22Rv1 (cell line): Measurements from ENCODE around the gene SCYL2.

ENCODE experiments used
- ZFX ChIP-seq: fragments of 450-650 bp; IDR thresholded peaks from 2 replicates; pipeline ENCODE4 v1.6.1; 2017; ENCODE audit warnings: antibody characterized with exemption, borderline replicate concordance
- TF ChIP-seq, protein P1 (sequence below): fragments of 450-650 bp; IDR thresholded peaks from 2 replicates; pipeline ENCODE4 v1.5.1; 2017; ENCODE audit warnings: mild to moderate bottlenecking

DNA sequence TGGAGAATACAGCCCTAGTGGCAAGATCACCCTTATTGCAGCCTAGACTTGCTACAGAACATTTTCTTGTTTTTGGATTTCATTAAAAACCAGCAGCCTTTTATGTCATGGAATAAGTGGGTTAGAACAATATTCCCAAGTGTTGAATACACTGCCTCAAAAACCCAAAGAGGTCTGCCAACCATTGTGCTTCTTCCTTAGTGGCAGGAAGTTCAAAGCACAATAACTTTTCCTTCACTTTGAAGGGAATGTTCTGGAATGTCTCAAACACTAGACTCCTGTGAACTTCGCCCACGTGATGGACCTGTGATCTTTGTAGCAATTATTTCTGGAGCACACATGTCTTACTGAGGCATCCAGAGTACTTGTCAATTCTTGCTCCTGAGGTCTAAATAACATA lies 98.4 kb downstream of the SCYL2 start:
- TF ChIP-seq, protein P1, sequence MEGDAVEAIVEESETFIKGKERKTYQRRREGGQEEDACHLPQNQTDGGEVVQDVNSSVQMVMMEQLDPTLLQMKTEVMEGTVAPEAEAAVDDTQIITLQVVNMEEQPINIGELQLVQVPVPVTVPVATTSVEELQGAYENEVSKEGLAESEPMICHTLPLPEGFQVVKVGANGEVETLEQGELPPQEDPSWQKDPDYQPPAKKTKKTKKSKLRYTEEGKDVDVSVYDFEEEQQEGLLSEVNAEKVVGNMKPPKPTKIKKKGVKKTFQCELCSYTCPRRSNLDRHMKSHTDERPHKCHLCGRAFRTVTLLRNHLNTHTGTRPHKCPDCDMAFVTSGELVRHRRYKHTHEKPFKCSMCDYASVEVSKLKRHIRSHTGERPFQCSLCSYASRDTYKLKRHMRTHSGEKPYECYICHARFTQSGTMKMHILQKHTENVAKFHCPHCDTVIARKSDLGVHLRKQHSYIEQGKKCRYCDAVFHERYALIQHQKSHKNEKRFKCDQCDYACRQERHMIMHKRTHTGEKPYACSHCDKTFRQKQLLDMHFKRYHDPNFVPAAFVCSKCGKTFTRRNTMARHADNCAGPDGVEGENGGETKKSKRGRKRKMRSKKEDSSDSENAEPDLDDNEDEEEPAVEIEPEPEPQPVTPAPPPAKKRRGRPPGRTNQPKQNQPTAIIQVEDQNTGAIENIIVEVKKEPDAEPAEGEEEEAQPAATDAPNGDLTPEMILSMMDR: no peak
- TF ChIP-seq ZFX: no peak
